SH-SY5Y (cell line): Measurements from ENCODE around the gene UBAP2.

Experiments used
- GATA2 ChIP-seq: IDR thresholded peaks from 2 replicates; pipeline ENCODE4 v1.6.1; 2011; ENCODE audit warnings: mild to moderate bottlenecking, low read depth, low read length
- GATA3 ChIP-seq: IDR thresholded peaks from 2 replicates; pipeline ENCODE4 v1.6.1; 2011; ENCODE audit warnings: low read depth, mild to moderate bottlenecking, low read length, moderate library complexity

UBAP2 gene

GRCh38 chr9:34072410-34072809 is 23.7 kb upstream of the UBAP2 start:
- TF ChIP-seq GATA2 (no peak), GATA3 (no peak)

GRCh38 chr9:34070606-34071324 is 22.1 kb upstream of the UBAP2 start:
- TF ChIP-seq GATA3 (no peak), GATA2 (no peak)

GRCh38 chr9:34069831-34070230 is 21.1 kb upstream of the UBAP2 start:
- TF ChIP-seq GATA3, result no peak
- no peak for TF ChIP-seq GATA2

- TF ChIP-seq GATA2 (no peak), GATA3 (no peak)
These were observed 16.9 kb upstream of the UBAP2 start for GRCh38 chr9:34065541-34065940.

GRCh38 chr9:34059954-34060353 is 11.3 kb upstream of the UBAP2 start:
- TF ChIP-seq GATA2 (no peak), GATA3 (no peak)

- TF ChIP-seq GATA3 (no peak), GATA2 (no peak)
These were observed 10.6 kb upstream of the UBAP2 start for GRCh38 chr9:34059281-34059680.

- TF ChIP-seq GATA2 (peak; percentile 47), GATA3 (no peak)
These were observed 1.1 kb upstream of the UBAP2 start for GRCh38 chr9:34049630-34050384.

- TF ChIP-seq GATA2 (no peak), GATA3 (no peak)
These were observed 592 bp downstream of the UBAP2 start for GRCh38 chr9:34047864-34048726.

- TF ChIP-seq GATA3, result no peak
- TF ChIP-seq GATA2, result no peak
These were observed 1.8 kb downstream of the UBAP2 start for GRCh38 chr9:34046784-34047379.

GRCh38 chr9:34045903-34046302 is 2.8 kb downstream of the UBAP2 start:
- TF ChIP-seq GATA2, result no peak
- TF ChIP-seq GATA3, result no peak

- no peak for TF ChIP-seq GATA3
- TF ChIP-seq GATA2, result no peak
These were observed 11.1 kb downstream of the UBAP2 start for GRCh38 chr9:34037626-34038025.

- TF ChIP-seq GATA2, result no peak
- TF ChIP-seq GATA3, result no peak
These were observed 12.1 kb downstream of the UBAP2 start for GRCh38 chr9:34036625-34037024.

- no peak for TF ChIP-seq GATA3
These were observed 13.0 kb downstream of the UBAP2 start for GRCh38 chr9:34035656-34036055.

- no peak for TF ChIP-seq GATA3
- no peak for TF ChIP-seq GATA2
These were observed 14.0 kb downstream of the UBAP2 start for GRCh38 chr9:34034698-34035065.
